Measurements from ENCODE around the gene RAB27B.

The RAB27B gene

GRCh38 chr18:54942569-54942968 is 114.3 kb downstream of the RAB27B start:
- TF ChIP-seq ZFP30 (CRISPR knock-in tag; IDR thresholded peaks at IDR 0.05): no peak
- TF ChIP-seq, protein P1, sequence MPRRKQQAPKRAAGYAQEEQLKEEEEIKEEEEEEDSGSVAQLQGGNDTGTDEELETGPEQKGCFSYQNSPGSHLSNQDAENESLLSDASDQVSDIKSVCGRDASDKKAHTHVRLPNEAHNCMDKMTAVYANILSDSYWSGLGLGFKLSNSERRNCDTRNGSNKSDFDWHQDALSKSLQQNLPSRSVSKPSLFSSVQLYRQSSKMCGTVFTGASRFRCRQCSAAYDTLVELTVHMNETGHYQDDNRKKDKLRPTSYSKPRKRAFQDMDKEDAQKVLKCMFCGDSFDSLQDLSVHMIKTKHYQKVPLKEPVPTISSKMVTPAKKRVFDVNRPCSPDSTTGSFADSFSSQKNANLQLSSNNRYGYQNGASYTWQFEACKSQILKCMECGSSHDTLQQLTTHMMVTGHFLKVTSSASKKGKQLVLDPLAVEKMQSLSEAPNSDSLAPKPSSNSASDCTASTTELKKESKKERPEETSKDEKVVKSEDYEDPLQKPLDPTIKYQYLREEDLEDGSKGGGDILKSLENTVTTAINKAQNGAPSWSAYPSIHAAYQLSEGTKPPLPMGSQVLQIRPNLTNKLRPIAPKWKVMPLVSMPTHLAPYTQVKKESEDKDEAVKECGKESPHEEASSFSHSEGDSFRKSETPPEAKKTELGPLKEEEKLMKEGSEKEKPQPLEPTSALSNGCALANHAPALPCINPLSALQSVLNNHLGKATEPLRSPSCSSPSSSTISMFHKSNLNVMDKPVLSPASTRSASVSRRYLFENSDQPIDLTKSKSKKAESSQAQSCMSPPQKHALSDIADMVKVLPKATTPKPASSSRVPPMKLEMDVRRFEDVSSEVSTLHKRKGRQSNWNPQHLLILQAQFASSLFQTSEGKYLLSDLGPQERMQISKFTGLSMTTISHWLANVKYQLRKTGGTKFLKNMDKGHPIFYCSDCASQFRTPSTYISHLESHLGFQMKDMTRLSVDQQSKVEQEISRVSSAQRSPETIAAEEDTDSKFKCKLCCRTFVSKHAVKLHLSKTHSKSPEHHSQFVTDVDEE (CRISPR knock-in tag; IDR thresholded peaks at IDR 0.05): no peak
- no peak for TF ChIP-seq CREB5 (CRISPR knock-in tag; IDR thresholded peaks at IDR 0.05; ENCODE audit: low read depth)
- no peak for ATAC-seq

Data from SK-N-SH treated with all-trans-retinoic acid at 6 μM for 48 hours (cell line).